ENCODE data around the gene CATSPERE.

DNA sequence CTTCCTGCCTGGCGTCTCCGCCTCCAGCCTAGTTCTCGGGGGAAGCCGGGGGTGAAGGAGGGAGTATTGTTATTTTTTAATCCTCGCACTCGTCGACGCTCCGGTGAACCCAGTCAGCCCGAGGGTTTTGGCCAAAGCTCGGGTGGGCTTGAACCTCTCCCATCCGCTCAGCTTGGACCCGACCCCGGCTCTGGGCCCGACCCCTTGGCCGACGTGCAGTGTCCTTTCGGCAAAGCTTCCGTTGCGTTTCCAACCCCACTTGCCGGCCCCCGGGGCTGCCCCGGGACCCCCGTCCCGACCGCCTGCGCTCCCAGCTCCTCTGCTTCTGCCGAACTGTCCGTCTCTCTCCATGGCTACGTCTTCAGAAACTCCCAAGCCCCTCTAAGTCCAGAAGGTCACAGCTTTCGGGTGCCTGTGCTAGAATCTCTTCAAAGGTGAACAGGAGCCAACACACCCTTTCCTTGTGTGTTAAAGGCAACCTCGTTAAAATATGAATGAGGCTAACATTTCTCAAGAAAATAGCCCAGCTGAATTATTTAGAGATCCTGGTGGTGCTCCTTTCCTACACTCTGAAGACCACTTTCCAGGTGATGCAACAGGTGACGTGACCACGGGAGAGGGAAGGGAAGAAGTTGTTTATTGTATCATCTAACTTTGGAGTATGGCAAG lies 192.5 kb downstream of the CATSPERE start:
- TF ChIP-seq, protein P1, sequence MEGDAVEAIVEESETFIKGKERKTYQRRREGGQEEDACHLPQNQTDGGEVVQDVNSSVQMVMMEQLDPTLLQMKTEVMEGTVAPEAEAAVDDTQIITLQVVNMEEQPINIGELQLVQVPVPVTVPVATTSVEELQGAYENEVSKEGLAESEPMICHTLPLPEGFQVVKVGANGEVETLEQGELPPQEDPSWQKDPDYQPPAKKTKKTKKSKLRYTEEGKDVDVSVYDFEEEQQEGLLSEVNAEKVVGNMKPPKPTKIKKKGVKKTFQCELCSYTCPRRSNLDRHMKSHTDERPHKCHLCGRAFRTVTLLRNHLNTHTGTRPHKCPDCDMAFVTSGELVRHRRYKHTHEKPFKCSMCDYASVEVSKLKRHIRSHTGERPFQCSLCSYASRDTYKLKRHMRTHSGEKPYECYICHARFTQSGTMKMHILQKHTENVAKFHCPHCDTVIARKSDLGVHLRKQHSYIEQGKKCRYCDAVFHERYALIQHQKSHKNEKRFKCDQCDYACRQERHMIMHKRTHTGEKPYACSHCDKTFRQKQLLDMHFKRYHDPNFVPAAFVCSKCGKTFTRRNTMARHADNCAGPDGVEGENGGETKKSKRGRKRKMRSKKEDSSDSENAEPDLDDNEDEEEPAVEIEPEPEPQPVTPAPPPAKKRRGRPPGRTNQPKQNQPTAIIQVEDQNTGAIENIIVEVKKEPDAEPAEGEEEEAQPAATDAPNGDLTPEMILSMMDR (IDR thresholded peaks at IDR 0.05): no peak
- TF ChIP-seq POLR2A (IDR thresholded peaks at IDR 0.05): no peak

Measured in adrenal gland (tissue), 5 donors.